ENCODE results near the gene OR51G2. TPM values are rescaled to one million over a fixed set of nuclear protein-coding genes. Genes with fewer than 3 reads are reported as not detected.

The OR51G2 gene
- total and polyA plus RNA-seq, 4 donors: not detected

DNA sequence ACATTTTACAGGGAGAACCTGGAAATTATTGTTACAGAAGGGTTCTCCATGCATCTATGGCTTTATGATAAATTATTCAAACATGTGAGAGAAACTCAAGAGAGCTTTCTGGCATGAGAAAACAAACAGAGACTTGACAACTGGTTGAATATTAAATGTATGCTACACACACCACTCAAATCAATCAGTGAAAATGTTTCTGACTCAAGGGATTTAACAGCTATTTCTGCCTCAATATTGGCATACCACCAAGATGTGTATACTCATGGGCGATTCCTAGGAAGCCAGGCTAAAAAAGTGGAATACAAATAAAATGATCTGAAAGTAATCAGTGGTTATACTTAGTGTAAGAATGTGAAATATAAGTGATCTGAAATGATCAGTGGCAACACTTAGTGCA lies 53.3 kb downstream of the OR51G2 start:
- no peak for DNase-seq
- TF ChIP-seq, protein P1, sequence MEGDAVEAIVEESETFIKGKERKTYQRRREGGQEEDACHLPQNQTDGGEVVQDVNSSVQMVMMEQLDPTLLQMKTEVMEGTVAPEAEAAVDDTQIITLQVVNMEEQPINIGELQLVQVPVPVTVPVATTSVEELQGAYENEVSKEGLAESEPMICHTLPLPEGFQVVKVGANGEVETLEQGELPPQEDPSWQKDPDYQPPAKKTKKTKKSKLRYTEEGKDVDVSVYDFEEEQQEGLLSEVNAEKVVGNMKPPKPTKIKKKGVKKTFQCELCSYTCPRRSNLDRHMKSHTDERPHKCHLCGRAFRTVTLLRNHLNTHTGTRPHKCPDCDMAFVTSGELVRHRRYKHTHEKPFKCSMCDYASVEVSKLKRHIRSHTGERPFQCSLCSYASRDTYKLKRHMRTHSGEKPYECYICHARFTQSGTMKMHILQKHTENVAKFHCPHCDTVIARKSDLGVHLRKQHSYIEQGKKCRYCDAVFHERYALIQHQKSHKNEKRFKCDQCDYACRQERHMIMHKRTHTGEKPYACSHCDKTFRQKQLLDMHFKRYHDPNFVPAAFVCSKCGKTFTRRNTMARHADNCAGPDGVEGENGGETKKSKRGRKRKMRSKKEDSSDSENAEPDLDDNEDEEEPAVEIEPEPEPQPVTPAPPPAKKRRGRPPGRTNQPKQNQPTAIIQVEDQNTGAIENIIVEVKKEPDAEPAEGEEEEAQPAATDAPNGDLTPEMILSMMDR (IDR thresholded peaks at IDR 0.05; ENCODE audit: control extremely low read depth, extremely low read depth): no peak
- no peak overlapping the region for H3K9ac ChIP-seq (ENCODE audit: insufficient read depth in 1 of 2, low read length in 2 of 2)
- WGBS, 2 donors: 48 to 68% methylated on average over 1 of the region's 1 CpG
- no peak overlapping the region for H3K27ac ChIP-seq (ENCODE audit: low read depth in 1 of 2, low read length in 1 of 2)
- H3K4me1 ChIP-seq (ENCODE audit: control insufficient read depth in 5 of 5, insufficient read depth in 5 of 5, low read length in 5 of 5): peaks cover 0 to 4% (median 0%) of the 10 kb centered on the region in 5 donors
- H3K4me3 ChIP-seq: no peak overlapping the region
- no peaks in the 10 kb centered on the region for H3K27me3 ChIP-seq (ENCODE audit: control insufficient read depth in 3 of 3, insufficient read depth in 3 of 3, low read length in 2 of 3)
- no peak for ATAC-seq (ENCODE audit: insufficient read depth, low FRiP score)
- H3K9me3 ChIP-seq (ENCODE audit: control insufficient read depth in 4 of 4, insufficient read depth in 3 of 4, low read length in 3 of 4): peaks cover 0 to 5% (median 0%) of the 10 kb centered on the region in 4 donors
- no peaks in the 10 kb centered on the region for H3K36me3 ChIP-seq (ENCODE audit: control insufficient read depth in 4 of 4, insufficient read depth in 4 of 4, low read length in 4 of 4)

DNA sequence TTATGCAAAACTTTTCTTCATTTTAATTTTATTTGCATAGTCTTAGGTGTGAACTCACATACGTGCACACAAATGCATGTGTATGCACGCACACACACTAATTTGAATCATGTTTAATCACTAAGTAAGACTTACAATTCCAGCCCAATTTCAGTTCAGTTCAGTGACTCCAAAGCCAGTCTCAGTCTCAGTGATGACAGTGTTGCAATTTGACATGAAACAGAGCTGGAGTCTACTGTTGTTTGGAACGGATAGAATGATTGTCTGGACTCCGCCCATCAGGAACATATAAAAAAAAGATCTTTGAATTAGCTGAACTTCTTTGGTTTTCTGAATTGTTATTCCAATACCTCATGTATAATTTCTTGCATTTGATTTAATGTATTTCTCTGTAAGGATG lies 55.3 kb downstream of the OR51G2 start:
- DNase-seq (peak in 1 of 3 donors; percentile 31), ATAC-seq (ENCODE audit: insufficient read depth, low FRiP score) (no peak)
- WGBS, 2 donors: 78 to 86% methylated on average over 4 of the region's 4 CpGs
- no peak overlapping the region for H3K27ac ChIP-seq (ENCODE audit: low read depth in 1 of 2, low read length in 1 of 2)
- no peak overlapping the region for H3K4me3 ChIP-seq
- H3K27me3 ChIP-seq (ENCODE audit: control insufficient read depth in 3 of 3, insufficient read depth in 3 of 3, low read length in 2 of 3): no peaks in the 10 kb centered on the region
- peaks cover 0 to 4% (median 0%) of the 10 kb centered on the region in 5 donors for H3K4me1 ChIP-seq (ENCODE audit: control insufficient read depth in 5 of 5, insufficient read depth in 5 of 5, low read length in 5 of 5)
- no peak overlapping the region for H3K9ac ChIP-seq (ENCODE audit: insufficient read depth in 1 of 2, low read length in 2 of 2)
- peaks cover 0 to 5% (median 0%) of the 10 kb centered on the region in 4 donors for H3K9me3 ChIP-seq (ENCODE audit: control insufficient read depth in 4 of 4, insufficient read depth in 3 of 4, low read length in 3 of 4)
- no peaks in the 10 kb centered on the region for H3K36me3 ChIP-seq (ENCODE audit: control insufficient read depth in 4 of 4, insufficient read depth in 4 of 4, low read length in 4 of 4)
- TF ChIP-seq, protein P1 (IDR thresholded peaks at IDR 0.05; ENCODE audit: control extremely low read depth, extremely low read depth): no peak

Other genes with a start within 250 kb of the OR51G2 start
- gene OR51E2, start 221.5 kb downstream of the OR51G2 start, total RNA-seq: not detected
- gene OR51E2, start 221.5 kb downstream of the OR51G2 start, polyA plus RNA-seq: not detected
- gene MMP26, start 214.6 kb downstream of the OR51G2 start, total RNA-seq: not detected
- gene MMP26, start 214.6 kb downstream of the OR51G2 start, polyA plus RNA-seq: not detected
- gene OR51F1, start 149.4 kb downstream of the OR51G2 start, total RNA-seq: not detected
- not detected for gene OR51F1, start 149.4 kb downstream of the OR51G2 start, polyA plus RNA-seq
- gene OR52R1, start 115.0 kb downstream of the OR51G2 start, total RNA-seq: not detected
- gene OR52R1, start 115.0 kb downstream of the OR51G2 start, polyA plus RNA-seq: not detected
- not detected for gene OR51F2, start 98.0 kb downstream of the OR51G2 start, total RNA-seq
- not detected for gene OR51F2, start 98.0 kb downstream of the OR51G2 start, polyA plus RNA-seq
- gene OR51S1, start 70.1 kb downstream of the OR51G2 start, total RNA-seq: not detected
- gene OR51S1, start 70.1 kb downstream of the OR51G2 start, polyA plus RNA-seq: not detected
- gene OR51T1, start 37.5 kb downstream of the OR51G2 start, total RNA-seq: not detected
- not detected for gene OR51T1, start 37.5 kb downstream of the OR51G2 start, polyA plus RNA-seq
- gene OR51A7, start 15.6 kb downstream of the OR51G2 start, total RNA-seq: not detected
- not detected for gene OR51A7, start 15.6 kb downstream of the OR51G2 start, polyA plus RNA-seq
- not detected for gene OR51G1, start 5.0 kb upstream of the OR51G2 start, total RNA-seq
- gene OR51G1, start 5.0 kb upstream of the OR51G2 start, polyA plus RNA-seq: not detected
- gene OR51A4, start 28.3 kb upstream of the OR51G2 start, total RNA-seq: not detected
- not detected for gene OR51A4, start 28.3 kb upstream of the OR51G2 start, polyA plus RNA-seq
- not detected for gene OR51A2, start 36.4 kb upstream of the OR51G2 start, total RNA-seq
- not detected for gene OR51A2, start 36.4 kb upstream of the OR51G2 start, polyA plus RNA-seq
- not detected for gene OR51L1, start 75.5 kb upstream of the OR51G2 start, total RNA-seq
- not detected for gene OR51L1, start 75.5 kb upstream of the OR51G2 start, polyA plus RNA-seq
- not detected for gene OR52J3, start 127.2 kb upstream of the OR51G2 start, total RNA-seq
- not detected for gene OR52J3, start 127.2 kb upstream of the OR51G2 start, polyA plus RNA-seq
- gene OR52E2, start 140.3 kb upstream of the OR51G2 start, total RNA-seq: not detected
- gene OR52E2, start 140.3 kb upstream of the OR51G2 start, polyA plus RNA-seq: not detected
- not detected for gene OR52E1, start 150.2 kb upstream of the OR51G2 start, total RNA-seq
- gene OR52E1, start 150.2 kb upstream of the OR51G2 start, polyA plus RNA-seq: not detected
- not detected for gene OR52A5, start 219.0 kb upstream of the OR51G2 start, total RNA-seq
- gene OR52A5, start 219.0 kb upstream of the OR51G2 start, polyA plus RNA-seq: not detected
- not detected for gene OR52A1, start 235.4 kb upstream of the OR51G2 start, total RNA-seq
- gene OR52A1, start 235.4 kb upstream of the OR51G2 start, polyA plus RNA-seq: not detected

All from lung (tissue), 12 donors.